HG02571 (cell line): ENCODE measurements around the gene LAMA5.
A peak's percentile ranks its signal among the peaks of the same experiment; 100 is the strongest.
"Not testable (repeated sequence)": the region's sequence is repeated elsewhere in the genome, so short reads cannot be mapped to it uniquely, and the experiment has no call there.

Experiments
- ATAC-seq: cut with Tn5 transposase; IDR thresholded peaks from one replicate; pipeline ENCODE4 v1.9.1; 2021; ENCODE audit warnings: mild to moderate bottlenecking, moderate library complexity; ENCODE audit not compliant: unreplicated experiment

The LAMA5 gene

DNA sequence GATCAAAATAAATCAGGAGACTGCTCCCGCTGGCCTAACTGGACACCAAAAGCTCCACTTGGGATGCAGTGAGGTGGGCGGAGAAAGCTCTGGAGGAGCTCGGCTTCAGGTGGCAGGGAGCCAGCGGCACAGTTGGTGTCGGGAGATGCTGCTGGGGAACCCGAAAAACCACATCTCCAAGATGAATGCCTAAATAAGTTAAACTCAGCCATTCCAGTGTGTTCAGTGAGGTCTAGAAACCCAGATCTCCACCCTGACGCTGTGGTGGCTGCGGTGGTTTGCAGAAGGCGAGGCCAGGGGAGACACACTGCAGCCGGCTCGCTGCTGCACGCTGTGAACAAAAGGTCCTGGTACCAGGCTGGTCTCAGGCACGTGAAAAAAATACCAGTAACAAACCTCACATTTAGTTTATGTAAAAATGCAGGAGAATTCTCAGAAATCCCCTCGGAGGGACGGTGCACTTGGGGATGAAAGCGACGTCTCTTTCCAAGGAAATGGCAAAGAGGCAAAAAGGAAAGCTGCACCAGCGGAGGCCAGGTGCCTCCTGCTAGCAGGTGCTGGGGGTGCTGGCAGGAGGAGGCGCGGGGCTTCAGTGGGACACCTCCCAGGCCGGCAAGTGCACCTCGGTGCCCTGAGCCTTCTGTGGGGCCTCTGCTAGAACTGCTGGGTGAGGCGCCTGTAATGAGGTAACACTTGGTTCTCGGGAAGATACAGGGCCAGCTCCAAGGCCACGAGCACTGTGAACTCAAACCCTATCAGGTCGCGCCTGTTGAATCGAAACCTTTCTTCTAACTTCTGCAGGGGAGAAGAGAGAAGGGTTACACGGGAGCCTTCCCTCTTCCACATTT, 23.4 kb upstream of the LAMA5 start:
- no peak for ATAC-seq

DNA sequence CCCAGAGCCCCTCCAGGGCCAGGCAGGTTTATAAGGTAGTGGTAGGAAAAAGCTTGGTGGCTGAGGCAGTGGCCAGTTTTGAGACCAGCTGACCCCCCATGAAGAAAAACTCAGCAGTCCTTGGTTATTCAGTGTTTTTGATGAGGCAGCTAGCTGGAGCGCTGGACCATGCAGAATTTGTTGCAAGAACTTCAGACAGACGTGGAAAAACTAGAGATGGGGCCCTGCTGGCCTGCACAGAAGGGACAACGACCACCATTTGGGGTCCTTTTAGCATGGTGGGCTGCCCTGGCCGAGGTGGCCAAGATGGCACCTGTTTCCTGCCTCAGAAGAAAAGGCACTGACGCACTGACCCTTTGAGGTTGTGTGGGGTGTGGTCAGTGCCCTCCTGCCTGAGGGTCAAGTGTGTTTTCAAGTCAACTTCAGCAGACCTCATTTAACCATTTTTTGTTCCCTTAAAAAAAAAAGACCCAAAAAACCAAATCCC, 22.5 kb upstream of the LAMA5 start:
- no peak for ATAC-seq

- ATAC-seq: no peak
These were observed 21.9 kb upstream of the LAMA5 start for GRCh38 chr20:62388839-62389600.

GRCh38 chr20:62387933-62388635, 21.0 kb upstream of the LAMA5 start:
- no peak for ATAC-seq

DNA sequence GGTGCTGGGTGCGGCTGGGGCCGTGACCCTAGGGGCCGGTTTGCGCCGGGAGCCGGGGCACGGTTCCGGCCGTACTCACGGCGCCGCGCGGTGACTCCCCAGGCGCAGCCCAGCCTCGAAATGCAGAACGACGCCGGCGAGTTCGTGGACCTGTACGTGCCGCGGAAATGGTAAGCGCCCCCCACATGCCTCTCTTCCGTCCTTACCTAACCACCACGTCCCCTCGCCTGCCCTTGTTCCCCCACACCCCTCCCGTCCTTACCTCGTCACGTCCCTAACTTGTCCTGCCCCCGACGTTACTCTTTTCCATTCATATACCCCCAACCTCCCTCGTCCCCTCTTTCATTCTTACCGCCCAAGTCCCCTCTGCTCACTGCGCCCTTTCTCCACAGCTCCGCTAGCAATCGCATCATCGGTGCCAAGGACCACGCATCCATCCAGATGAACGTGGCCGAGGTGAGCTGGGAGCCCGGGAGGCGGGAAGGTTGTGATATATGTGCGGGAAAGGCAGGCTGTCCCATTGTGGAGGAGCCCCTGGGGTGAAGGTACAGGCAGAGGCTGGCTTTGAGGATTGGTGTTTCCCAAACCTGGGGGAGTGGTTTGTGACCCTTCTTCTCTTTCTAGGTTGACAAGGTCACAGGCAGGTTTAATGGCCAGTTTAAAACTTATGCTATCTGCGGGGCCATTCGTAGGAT, 20.3 kb upstream of the LAMA5 start:
- ATAC-seq: no peak

GRCh38 chr20:62386383-62387218, 19.5 kb upstream of the LAMA5 start, which contains the start of gene RPS21:
RPS21 (plus strand) TSS chr20:62387103; CDS start chr20:62387339, 236 bp downstream.
- peak; percentile 81 for ATAC-seq

GRCh38 chr20:62382306-62383198, 15.4 kb upstream of the LAMA5 start:
- ATAC-seq: peak; percentile 49

- ATAC-seq: no peak
These were observed 14.7 kb upstream of the LAMA5 start for GRCh38 chr20:62381842-62382241.

- ATAC-seq: no peak
These were observed 14.2 kb upstream of the LAMA5 start for GRCh38 chr20:62381202-62381797.

GRCh38 chr20:62378215-62378614, 11.1 kb upstream of the LAMA5 start:
- no peak for ATAC-seq

- no peak for ATAC-seq
These were observed 10.6 kb upstream of the LAMA5 start for GRCh38 chr20:62377615-62378178.

DNA sequence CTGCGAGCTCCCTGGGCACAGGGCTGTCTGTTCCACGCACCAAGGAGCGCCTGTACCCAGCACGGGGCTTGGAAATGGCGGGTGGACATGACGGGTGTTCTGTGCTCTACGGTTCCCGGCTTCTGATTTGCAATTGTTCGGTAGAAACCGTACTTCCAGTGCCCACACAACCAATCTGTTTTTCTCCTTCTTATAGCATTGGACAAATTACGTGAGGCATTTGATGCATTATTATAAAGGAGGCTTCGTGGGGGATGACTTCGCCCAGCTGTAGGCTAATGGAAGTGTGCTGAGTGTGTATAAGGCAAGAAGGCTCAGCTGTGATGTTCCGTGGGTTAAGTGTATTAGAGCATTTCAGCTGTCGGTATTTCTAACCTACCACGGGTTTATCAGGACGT, 10.0 kb upstream of the LAMA5 start:
- no peak for ATAC-seq

DNA sequence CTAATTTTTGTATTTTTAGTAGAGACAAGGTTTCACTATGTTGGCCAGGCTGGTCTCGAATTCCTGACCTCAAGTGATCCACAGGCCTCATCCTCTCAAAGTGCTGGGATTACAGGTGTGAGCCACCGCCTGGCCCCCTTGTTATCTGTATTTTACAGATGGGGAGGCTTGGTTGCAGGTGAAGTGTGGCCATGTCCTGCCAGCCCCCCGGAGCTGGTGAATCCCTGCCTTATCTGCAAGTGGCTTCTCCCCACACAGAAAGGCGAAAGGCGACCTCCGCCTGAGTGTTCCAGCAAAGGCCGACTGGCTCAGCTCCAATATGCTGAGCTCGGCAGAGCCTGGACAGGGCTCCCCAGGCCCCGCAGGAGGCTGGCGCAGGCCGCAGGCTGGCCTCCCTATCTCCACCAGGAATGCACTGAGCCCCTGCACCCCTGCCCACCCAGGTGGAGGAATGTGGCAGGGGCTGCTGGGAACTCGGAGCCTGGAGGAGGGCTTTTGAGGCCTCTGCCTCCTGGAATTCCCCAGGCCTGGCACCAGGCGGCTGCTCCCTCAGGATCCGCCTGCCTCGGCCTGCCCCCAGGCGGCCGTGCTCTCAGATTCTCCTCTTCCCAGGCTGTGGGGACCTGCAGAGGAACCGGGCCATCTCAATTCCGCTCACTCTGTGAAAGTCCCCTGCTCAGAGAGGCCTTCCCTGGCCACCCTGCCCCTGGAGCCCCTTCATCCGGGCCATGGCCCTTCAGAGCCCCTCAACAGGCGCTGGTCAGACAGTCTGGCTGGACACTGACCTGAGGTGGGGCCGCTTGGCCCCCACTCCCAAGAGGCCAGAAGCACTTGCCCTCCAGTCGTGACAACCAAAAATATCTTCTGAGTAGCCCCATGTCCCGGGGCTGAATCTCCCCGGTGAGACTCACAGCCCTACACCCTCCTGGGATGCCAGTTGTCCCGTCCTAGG, 9.3 kb upstream of the LAMA5 start:
- no peak for ATAC-seq

GRCh38 chr20:62374331-62375152, 7.4 kb upstream of the LAMA5 start:
- ATAC-seq: no peak

DNA sequence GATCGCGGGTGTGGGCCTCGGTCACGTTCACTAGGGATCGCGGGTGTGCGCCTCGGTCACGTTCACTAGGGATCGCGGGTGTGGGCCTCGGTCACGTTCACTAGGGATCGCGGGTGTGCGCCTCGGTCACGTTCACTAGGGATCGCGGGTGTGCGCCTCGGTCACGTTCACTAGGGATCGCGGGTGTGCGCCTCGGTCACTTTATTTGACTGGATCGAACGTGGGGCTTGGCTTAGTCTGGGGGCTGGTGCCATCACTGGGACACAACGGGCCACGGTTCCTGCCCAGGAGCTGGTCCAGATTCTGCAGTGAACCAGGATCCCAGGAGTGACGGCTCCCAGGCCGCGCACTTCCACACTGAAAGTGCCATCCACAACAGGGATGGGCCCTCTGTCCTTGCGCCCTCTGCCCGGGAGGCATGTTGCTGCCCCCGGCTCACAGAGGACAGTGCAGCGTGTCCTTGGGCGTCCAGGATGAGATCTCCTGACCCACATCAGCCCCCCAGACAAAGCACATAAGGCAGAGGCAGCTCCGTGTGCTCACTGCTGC, 6.6 kb upstream of the LAMA5 start:
- not testable (repeated sequence) for ATAC-seq
